PC-3 (cell line): Measurements from ENCODE around the gene ANGPTL2. TPM values are rescaled to one million over a fixed set of nuclear protein-coding genes. Genes with fewer than 3 reads are reported as not detected.

ENCODE experiments used
- ATAC-seq: fragments of 200-7000 bp; cut with Tn5 transposase; 2 replicates; pipeline ENCODE4 v1.9.1; 2020; ENCODE audit warnings: mild to moderate bottlenecking, moderate library complexity
- BruUV-seq: library from RNA; stranded (reverse); fragments of 400-500 nt; replicated peaks from 2 replicates; lab custom pipeline; 2021; lab: Mats Ljungman, UMichigan
- CTCF ChIA-PET: fragments of 300-600 bp; sonication (Branson Sonifier 250); formaldehyde crosslinking; loops from one replicate; lab custom pipeline; 2022; ENCODE audit warnings: antibody characterized with exemption; lab: Charles Lee
- POLR2A ChIA-PET: fragments of 300-600 bp; sonication (Branson Sonifier 250); formaldehyde crosslinking; loops from one replicate; lab custom pipeline; 2022; ENCODE audit warnings: antibody characterized with exemption; ENCODE audit not compliant: unreplicated experiment; lab: Charles Lee
- DNase-seq: peaks from one replicate; pipeline ENCODE4 v3.0.0-alpha.2; 2015
- H2AFZ ChIP-seq: fragments of 300-600 bp; sonication (generic); 2 replicates; pipeline ENCODE4 v1.6.0; 2016; ENCODE audit warnings: antibody characterized with exemption, low read length
- H3F3A ChIP-seq: fragments of 300-600 bp; sonication (generic); one replicate; pipeline ENCODE4 v1.6.0; 2017; ENCODE audit warnings: antibody characterized with exemption, low read length, control low read depth, mild to moderate bottlenecking; ENCODE audit not compliant: unreplicated experiment
- H3K27ac ChIP-seq: fragments of 300-600 bp; sonication (generic); 2 replicates; pipeline ENCODE4 v1.5.1; 2016; ENCODE audit warnings: mild to moderate bottlenecking, low read length
- H3K27me3 ChIP-seq: fragments of 300-600 bp; sonication (generic); 2 replicates; pipeline ENCODE4 v1.6.1; 2016; ENCODE audit warnings: low read length, mixed read lengths
- H3K36me3 ChIP-seq: fragments of 300-600 bp; sonication (generic); 2 replicates; pipeline ENCODE4 v1.6.1; 2016; ENCODE audit warnings: low read depth, mixed run types, low read length, mixed read lengths
- H3K4me1 ChIP-seq: fragments of 300-600 bp; sonication (generic); 2 replicates; pipeline ENCODE4 v1.5.1; 2016; ENCODE audit warnings: low read length; ENCODE audit not compliant: insufficient read depth
- H3K4me2 ChIP-seq: fragments of 300-600 bp; sonication (generic); 2 replicates; pipeline ENCODE4 v1.6.0; 2016; ENCODE audit warnings: low read length
- H3K4me3 ChIP-seq: fragments of 300-600 bp; sonication (generic); 2 replicates; pipeline ENCODE4 v1.5.1; 2016; ENCODE audit warnings: mild to moderate bottlenecking, low read length, mixed read lengths
- H3K79me2 ChIP-seq: fragments of 300-600 bp; sonication (generic); 2 replicates; pipeline ENCODE4 v1.6.1; 2017; ENCODE audit warnings: low read length, mixed read lengths
- H3K9ac ChIP-seq: fragments of 300-600 bp; sonication (generic); 2 replicates; pipeline ENCODE4 v1.6.0; 2016; ENCODE audit warnings: mild to moderate bottlenecking, low read length
- H3K9me2 ChIP-seq: fragments of 300-600 bp; sonication (generic); replicated peaks from 2 replicates; pipeline ENCODE4 v1.6.1; 2016; ENCODE audit warnings: mixed run types, low read length, mixed read lengths
- H3K9me3 ChIP-seq: fragments of 300-600 bp; sonication (generic); 2 replicates; pipeline ENCODE4 v1.6.1; 2016; ENCODE audit warnings: low read length, mixed read lengths
- H4K20me1 ChIP-seq: fragments of 300-600 bp; sonication (generic); 2 replicates; pipeline ENCODE4 v1.6.1; 2016; ENCODE audit warnings: low read length, mixed read lengths
- EZH2 ChIP-seq: fragments of 300-600 bp; sonication (generic); IDR thresholded peaks from one replicate; pipeline ENCODE4 v1.6.1; 2017; ENCODE audit warnings: antibody characterized with exemption, mild to moderate bottlenecking, low read length; ENCODE audit not compliant: unreplicated experiment
- EZH2phosphoT487 ChIP-seq: fragments of 300-600 bp; sonication (generic); IDR thresholded peaks from 2 replicates; pipeline ENCODE4 v1.6.1; 2018; ENCODE audit warnings: mild to moderate bottlenecking, antibody characterized with exemption, low read length, borderline replicate concordance
- intact Hi-C: fragments of 100-400 bp; cut with micrococcal nuclease; formaldehyde crosslinking; loops from 2 replicates; pipeline ENCODE4 v1.9.0; 2023
- total RNA-seq: library from RNA; depleted of rRNA; stranded (reverse); fragments of >200 nt; gene quantifications from 2 replicates; pipeline ENCODE4 v1.2.3, GENCODE V29; 2014; rRNA removed
- TF ChIP-seq, protein P1 (sequence below): fragments of 300-600 bp; sonication (generic); conservative IDR thresholded peaks from 2 replicates; pipeline ENCODE4 v1.5.1; 2017; ENCODE audit warnings: antibody characterized with exemption, low read depth, mild to moderate bottlenecking, low read length

ANGPTL2 gene
- total RNA-seq, 1 experiment from 2014 or later = 0.07 TPM

- no peak for DNase-seq
- no peaks in the 10 kb centered on the region for H4K20me1 ChIP-seq
- H3K4me3 ChIP-seq = no peak overlapping the region
- ATAC-seq = no peak
- TF ChIP-seq, protein P1, sequence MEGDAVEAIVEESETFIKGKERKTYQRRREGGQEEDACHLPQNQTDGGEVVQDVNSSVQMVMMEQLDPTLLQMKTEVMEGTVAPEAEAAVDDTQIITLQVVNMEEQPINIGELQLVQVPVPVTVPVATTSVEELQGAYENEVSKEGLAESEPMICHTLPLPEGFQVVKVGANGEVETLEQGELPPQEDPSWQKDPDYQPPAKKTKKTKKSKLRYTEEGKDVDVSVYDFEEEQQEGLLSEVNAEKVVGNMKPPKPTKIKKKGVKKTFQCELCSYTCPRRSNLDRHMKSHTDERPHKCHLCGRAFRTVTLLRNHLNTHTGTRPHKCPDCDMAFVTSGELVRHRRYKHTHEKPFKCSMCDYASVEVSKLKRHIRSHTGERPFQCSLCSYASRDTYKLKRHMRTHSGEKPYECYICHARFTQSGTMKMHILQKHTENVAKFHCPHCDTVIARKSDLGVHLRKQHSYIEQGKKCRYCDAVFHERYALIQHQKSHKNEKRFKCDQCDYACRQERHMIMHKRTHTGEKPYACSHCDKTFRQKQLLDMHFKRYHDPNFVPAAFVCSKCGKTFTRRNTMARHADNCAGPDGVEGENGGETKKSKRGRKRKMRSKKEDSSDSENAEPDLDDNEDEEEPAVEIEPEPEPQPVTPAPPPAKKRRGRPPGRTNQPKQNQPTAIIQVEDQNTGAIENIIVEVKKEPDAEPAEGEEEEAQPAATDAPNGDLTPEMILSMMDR = no peak
- peaks cover 21% of the 10 kb centered on the region for H3K4me1 ChIP-seq
- no peaks in the 10 kb centered on the region for H3K36me3 ChIP-seq
- no peaks in the 10 kb centered on the region for H3K9me2 ChIP-seq
- no peak overlapping the region for H3K9ac ChIP-seq
- no peaks in the 10 kb centered on the region for H3K79me2 ChIP-seq
- CTCF ChIA-PET = no interaction called here
- intact Hi-C loops = no loop called here
- no peaks in the 10 kb centered on the region for H3K27me3 ChIP-seq
- H3K4me2 ChIP-seq = no peak overlapping the region
- H3F3A ChIP-seq = no peaks in the 10 kb centered on the region
- BruUV-seq = no TSS peak
- no peak overlapping the region for H2AFZ ChIP-seq
- POLR2A ChIA-PET = no interaction called here
- H3K27ac ChIP-seq = no peak overlapping the region
- no peaks in the 10 kb centered on the region for H3K9me3 ChIP-seq
Observed at GRCh38 chr9:127045148-127045547, 77.3 kb downstream of the ANGPTL2 start.

DNA sequence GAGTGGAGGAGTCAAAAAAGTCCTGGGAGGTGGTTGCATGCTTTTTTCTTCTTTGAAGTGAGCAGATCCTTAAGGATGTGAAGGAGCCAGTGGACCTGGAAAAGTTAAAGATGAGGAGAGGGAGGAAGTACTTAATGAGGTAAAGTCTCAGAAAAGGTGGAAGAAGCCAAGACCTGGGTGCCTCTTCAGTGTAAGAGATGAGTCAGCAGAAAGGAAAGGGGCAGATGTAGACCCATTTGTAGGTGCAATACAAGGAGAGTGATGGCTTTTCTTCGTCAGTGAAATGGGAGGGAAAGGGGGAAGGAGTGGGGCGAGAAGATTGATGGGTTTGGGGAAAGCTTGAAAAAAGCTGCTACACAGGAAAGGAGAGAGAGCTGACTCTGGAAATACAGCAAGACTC, 82.9 kb downstream of the ANGPTL2 start:
- DNase-seq = no peak
- Histone ChIP-seq H3K27ac (no peak overlapping the region), H3F3A (no peaks in the 10 kb centered on the region), H3K79me2 (no peaks in the 10 kb centered on the region), H3K9ac (no peak overlapping the region), H3K9me3 (no peaks in the 10 kb centered on the region), H3K4me2 (no peak overlapping the region), H4K20me1 (no peaks in the 10 kb centered on the region), H3K4me3 (no peak overlapping the region), H2AFZ (no peak overlapping the region), H3K36me3 (no peaks in the 10 kb centered on the region), H3K27me3 (no peaks in the 10 kb centered on the region), H3K4me1 (no peaks in the 10 kb centered on the region), H3K9me2 (no peaks in the 10 kb centered on the region)
- intact Hi-C loops = no loop called here
- POLR2A ChIA-PET = no interaction called here
- CTCF ChIA-PET = no interaction called here
- no TSS peak for BruUV-seq
- no peak for TF ChIP-seq EZH2
- no peak for TF ChIP-seq EZH2phosphoT487
- TF ChIP-seq, protein P1 = no peak
- ATAC-seq = no peak

DNA sequence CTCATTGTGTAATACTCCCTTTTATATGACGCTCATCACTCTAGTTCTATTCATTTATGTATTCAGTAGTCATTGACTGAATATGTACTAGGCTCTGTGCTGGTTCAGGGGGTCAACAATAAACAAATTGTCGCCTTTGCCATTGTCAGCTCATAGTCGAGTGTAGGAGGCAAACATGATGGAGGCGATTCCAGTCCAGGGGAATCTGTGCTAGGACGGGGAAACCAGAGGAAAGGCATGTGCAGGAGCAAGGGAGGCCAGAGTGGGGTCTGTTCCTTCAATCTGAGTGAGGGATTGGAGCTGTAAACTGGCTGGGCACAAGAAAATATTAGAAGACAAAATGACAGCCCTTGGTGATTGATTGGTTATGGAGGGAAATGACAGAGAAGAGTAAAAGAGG, 83.9 kb downstream of the ANGPTL2 start:
- H4K20me1 ChIP-seq = no peaks in the 10 kb centered on the region
- intact Hi-C loops = no loop called here
- H3K9me2 ChIP-seq = no peaks in the 10 kb centered on the region
- POLR2A ChIA-PET = no interaction called here
- no peaks in the 10 kb centered on the region for H3K79me2 ChIP-seq
- TF ChIP-seq EZH2phosphoT487 (no peak), EZH2 (no peak)
- TF ChIP-seq, protein P1 = no peak
- H3K27me3 ChIP-seq = no peaks in the 10 kb centered on the region
- no peaks in the 10 kb centered on the region for H3K4me1 ChIP-seq
- H2AFZ ChIP-seq = no peak overlapping the region
- H3F3A ChIP-seq = no peaks in the 10 kb centered on the region
- no peak overlapping the region for H3K4me3 ChIP-seq
- CTCF ChIA-PET = no interaction called here
- no peak overlapping the region for H3K27ac ChIP-seq
- H3K36me3 ChIP-seq = no peaks in the 10 kb centered on the region
- no peak overlapping the region for H3K4me2 ChIP-seq
- no TSS peak for BruUV-seq
- H3K9ac ChIP-seq = no peak overlapping the region
- ATAC-seq (no peak), DNase-seq (no peak)
- no peaks in the 10 kb centered on the region for H3K9me3 ChIP-seq

Other genes with a start within 250 kb of the ANGPTL2 start
- 7.9 and 10.2 TPM in 2 replicates for gene RALGPS1, start 207.9 kb downstream of the ANGPTL2 start, total RNA-seq
- gene GARNL3, start 142.1 kb upstream of the ANGPTL2 start, total RNA-seq = 15.2 and 15.5 TPM in 2 replicates